ENCODE results near the gene CUTC. TPM values are rescaled to one million over a fixed set of nuclear protein-coding genes. Genes with fewer than 3 reads are reported as not detected.

The CUTC gene
- total RNA-seq, 1 donor from 2014 or later, result 25.4 TPM

DNA sequence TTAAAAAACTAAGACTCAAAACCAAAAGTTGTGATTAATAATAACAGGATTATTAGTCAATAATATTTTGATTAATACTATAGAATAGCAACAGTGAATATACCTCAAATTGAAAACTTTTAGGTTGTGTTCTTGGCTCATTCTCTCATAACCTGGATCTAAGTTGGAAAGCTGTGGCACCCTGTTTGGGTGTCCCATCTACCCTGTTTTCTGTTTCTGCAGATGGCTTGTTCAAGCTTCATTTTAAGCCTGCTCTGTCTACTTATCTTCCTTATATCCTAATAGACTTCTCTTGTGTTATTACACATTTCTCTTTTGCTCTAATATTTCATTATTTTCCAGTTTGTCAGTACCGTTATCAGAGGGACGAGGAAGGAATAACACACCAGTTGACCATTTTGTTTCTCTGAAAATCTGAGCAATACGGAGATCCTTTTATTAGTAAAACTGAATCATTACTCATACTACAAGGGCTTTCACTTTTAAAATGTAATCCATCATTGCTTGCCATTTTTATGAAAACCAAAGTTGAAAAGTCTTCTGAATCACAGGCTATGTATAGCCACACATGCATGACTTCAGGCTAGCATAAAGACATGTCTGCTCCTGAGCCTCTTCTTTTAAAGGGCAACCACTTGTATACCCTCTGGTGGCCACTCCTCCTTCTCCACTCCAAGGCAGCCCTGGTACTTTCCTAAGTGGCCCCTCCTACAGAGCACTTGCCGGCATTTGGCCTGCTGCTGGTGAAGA, 22.4 kb upstream of the CUTC start:
- no peaks in the 10 kb centered on the region for H3K4me1 Mint-ChIP-seq
- TF ChIP-seq, protein P1, sequence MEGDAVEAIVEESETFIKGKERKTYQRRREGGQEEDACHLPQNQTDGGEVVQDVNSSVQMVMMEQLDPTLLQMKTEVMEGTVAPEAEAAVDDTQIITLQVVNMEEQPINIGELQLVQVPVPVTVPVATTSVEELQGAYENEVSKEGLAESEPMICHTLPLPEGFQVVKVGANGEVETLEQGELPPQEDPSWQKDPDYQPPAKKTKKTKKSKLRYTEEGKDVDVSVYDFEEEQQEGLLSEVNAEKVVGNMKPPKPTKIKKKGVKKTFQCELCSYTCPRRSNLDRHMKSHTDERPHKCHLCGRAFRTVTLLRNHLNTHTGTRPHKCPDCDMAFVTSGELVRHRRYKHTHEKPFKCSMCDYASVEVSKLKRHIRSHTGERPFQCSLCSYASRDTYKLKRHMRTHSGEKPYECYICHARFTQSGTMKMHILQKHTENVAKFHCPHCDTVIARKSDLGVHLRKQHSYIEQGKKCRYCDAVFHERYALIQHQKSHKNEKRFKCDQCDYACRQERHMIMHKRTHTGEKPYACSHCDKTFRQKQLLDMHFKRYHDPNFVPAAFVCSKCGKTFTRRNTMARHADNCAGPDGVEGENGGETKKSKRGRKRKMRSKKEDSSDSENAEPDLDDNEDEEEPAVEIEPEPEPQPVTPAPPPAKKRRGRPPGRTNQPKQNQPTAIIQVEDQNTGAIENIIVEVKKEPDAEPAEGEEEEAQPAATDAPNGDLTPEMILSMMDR (IDR thresholded peaks at IDR 0.05), result no peak
- H3K36me3 Mint-ChIP-seq (ENCODE audit: low read depth), result peaks cover 66% of the 10 kb centered on the region
- ChIA-PET POLR2A (interaction anchor here (0.6 kb wide), 1 partner anchor 173 kb away, joined by 5 read pairs; no protein-coding TSS in a partner anchor), CTCF (interaction anchor here (0.8 to 3.7 kb wide), 6 partner anchors 42 to 317 kb away, joined by 3 to 32 read pairs (median 4); no protein-coding TSS in a partner anchor)
- ATAC-seq (ENCODE audit: low read depth) (no peak), DNase-seq (no peak)
- no peaks in the 10 kb centered on the region for H3K9me3 Mint-ChIP-seq
- intact Hi-C loops (cut with micrococcal nuclease), result loop anchor here (10.0 kb wide), 1 partner anchor 95 kb away; no protein-coding TSS in a partner anchor
- H3K4me3 Mint-ChIP-seq, result no peak overlapping the region
- no peaks in the 10 kb centered on the region for H3K27me3 Mint-ChIP-seq
- H3K27ac Mint-ChIP-seq, result no peak overlapping the region

DNA sequence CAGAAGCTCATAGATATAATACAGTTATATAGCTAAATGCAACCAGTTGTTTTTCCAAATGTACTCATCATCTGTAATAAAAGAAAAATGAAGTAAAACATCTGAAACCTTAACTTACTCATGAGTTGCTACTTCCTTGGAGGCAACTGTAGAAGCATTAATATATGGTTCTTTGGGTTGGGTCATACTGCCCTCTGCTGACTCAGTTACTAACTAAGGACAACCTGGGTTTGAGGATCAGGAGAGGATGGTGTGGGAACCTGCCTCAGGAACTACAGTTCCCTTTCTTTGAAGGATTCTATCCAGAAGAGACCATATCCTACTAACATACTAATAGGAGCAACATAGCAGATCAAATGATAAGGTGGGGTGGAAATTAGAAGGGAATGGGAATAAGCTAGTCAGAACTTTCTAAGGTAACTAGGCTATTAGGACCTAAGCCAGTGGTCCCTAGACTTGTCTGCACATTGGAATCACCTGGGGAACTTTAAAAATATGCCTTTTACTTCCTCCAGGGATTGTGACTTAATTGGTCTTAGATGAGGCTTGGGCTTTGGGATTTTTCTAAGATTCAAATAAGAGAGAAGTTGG, 20.8 kb upstream of the CUTC start:
- TF ChIP-seq, protein P1 (IDR thresholded peaks at IDR 0.05), result no peak
- H3K27ac Mint-ChIP-seq, result no peak overlapping the region
- no peak overlapping the region for H3K4me3 Mint-ChIP-seq
- CTCF ChIA-PET, result interaction anchor here (0.7 to 3.7 kb wide), 11 partner anchors 21 to 323 kb away, joined by 3 to 32 read pairs (median 3); partner anchors contain the start of genes COX15 and CUTC
- H3K4me1 Mint-ChIP-seq, result no peaks in the 10 kb centered on the region
- POLR2A ChIA-PET, result no interaction called here
- H3K36me3 Mint-ChIP-seq (ENCODE audit: low read depth), result peaks cover 66% of the 10 kb centered on the region
- DNase-seq, result no peak
- peak; percentile 60 for ATAC-seq (ENCODE audit: low read depth)
- intact Hi-C loops (cut with micrococcal nuclease), result loop anchor here (1.0 to 10.0 kb wide), 5 partner anchors 81 to 319 kb away; no protein-coding TSS in a partner anchor
- H3K9me3 Mint-ChIP-seq, result no peaks in the 10 kb centered on the region
- H3K27me3 Mint-ChIP-seq, result no peaks in the 10 kb centered on the region

DNA sequence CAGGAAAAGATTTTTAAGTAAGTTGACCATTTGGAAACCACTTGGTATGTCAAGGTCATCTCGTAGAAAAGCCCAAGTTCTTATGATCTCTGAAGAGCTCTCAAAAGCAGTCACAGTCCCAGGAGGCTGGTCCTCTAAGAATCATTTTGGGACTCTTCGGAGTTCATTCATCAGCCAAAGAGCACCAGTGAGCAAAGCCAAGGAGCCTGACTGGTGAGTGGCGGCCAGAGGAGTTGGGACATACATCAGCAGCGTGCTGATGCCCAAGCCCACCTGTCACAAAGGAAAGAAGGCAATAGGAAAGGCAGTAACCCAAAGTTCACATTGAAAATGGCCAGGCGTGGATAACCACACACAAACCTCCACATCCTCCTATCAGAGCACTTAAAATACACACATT, 17.6 kb upstream of the CUTC start:
- ChIA-PET POLR2A (no interaction called here), CTCF (interaction anchor here (0.6 to 0.9 kb wide), 2 partner anchors 18 to 993 kb away, joined by 3 read pairs; partner anchors contain the start of gene CUTC)
- Mint-ChIP-seq H3K27ac (no peak overlapping the region), H3K27me3 (no peaks in the 10 kb centered on the region), H3K36me3 (ENCODE audit: low read depth) (peaks cover 78% of the 10 kb centered on the region), H3K4me3 (no peak overlapping the region), H3K4me1 (no peaks in the 10 kb centered on the region), H3K9me3 (no peaks in the 10 kb centered on the region)
- no peak for ATAC-seq (ENCODE audit: low read depth)
- no peak for DNase-seq
- TF ChIP-seq, protein P1 (IDR thresholded peaks at IDR 0.05), result no peak
- intact Hi-C loops (cut with micrococcal nuclease), result loop anchor here (10.0 kb wide), 1 partner anchor 100 kb away; no protein-coding TSS in a partner anchor

DNA sequence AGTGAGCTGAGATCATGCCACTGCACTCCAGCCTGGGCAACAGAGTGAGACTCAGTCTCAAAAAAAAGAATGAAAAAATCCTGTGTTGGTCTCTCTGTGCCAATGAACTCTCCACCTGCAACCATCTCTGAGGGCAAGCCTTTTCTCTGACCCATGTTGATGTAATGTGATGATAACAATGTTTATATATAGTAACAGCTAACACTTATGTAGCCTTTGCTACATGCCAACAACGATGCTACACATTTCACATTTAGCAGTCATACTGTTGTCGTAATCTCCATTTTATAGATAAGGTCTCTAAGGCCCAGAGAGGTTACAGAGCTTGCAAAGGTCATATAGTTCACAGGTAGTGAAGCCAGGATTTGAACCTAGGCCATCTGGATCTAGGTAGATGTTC, 11.6 kb upstream of the CUTC start:
- Mint-ChIP-seq H3K4me1 (no peaks in the 10 kb centered on the region), H3K4me3 (no peak overlapping the region), H3K27ac (no peak overlapping the region), H3K36me3 (ENCODE audit: low read depth) (peaks cover 85% of the 10 kb centered on the region), H3K27me3 (no peaks in the 10 kb centered on the region), H3K9me3 (no peaks in the 10 kb centered on the region)
- intact Hi-C loops (cut with micrococcal nuclease), result no loop called here
- DNase-seq, result no peak
- ATAC-seq (ENCODE audit: low read depth), result no peak
- TF ChIP-seq, protein P1 (IDR thresholded peaks at IDR 0.05), result no peak
- ChIA-PET CTCF (interaction anchor here (1.0 kb wide), 1 partner anchor 328 kb away, joined by 3 read pairs; no protein-coding TSS in a partner anchor), POLR2A (no interaction called here)

DNA sequence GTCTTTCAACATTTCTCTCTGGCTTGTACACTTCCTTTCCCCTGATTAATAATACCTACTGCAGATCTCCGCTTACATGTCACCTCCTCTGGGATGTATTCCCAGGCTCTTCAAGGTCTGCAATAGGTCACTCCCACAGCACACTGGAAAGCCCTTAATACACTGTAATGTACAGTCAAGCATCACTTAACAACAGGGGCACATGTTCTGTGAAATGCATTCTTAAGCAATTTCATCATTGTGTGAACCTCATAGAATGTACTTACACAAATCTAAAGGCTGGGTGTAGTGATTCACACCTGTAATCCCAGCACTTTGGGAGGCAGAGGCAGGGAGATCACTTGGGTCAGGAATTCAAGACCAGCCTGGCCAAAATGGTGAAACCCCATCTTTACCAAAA, 2.0 kb upstream of the CUTC start:
- TF ChIP-seq, protein P1 (IDR thresholded peaks at IDR 0.05), result no peak
- POLR2A ChIA-PET, result no interaction called here
- CTCF ChIA-PET, result no interaction called here
- ATAC-seq (ENCODE audit: low read depth), result no peak
- intact Hi-C loops (cut with micrococcal nuclease), result loop anchor here (5.0 kb wide), 2 partner anchors 457 to 1598 kb away; partner anchors contain the start of genes ERLIN1 and R3HCC1L
- peaks cover 31% of the 10 kb centered on the region for H3K4me1 Mint-ChIP-seq
- no peaks in the 10 kb centered on the region for H3K27me3 Mint-ChIP-seq
- no peaks in the 10 kb centered on the region for H3K9me3 Mint-ChIP-seq
- no peak for DNase-seq
- H3K4me3 Mint-ChIP-seq, result no peak overlapping the region
- H3K27ac Mint-ChIP-seq, result no peak overlapping the region
- H3K36me3 Mint-ChIP-seq (ENCODE audit: low read depth), result peaks cover 52% of the 10 kb centered on the region

Measured in activated B cell treated with CpG ODN at 0.5 μM for 24 hours (primary cell).